ENCODE results near the gene AMOTL2.

AMOTL2 gene

GRCh38 chr3:134320749-134321148 lies 53.5 kb downstream of the AMOTL2 start:
- H3K36me3 ChIP-seq (ENCODE audit: control insufficient read depth, insufficient read depth, low read length), result no peaks in the 10 kb centered on the region
- H3K4me1 ChIP-seq (ENCODE audit: control insufficient read depth, insufficient read depth, low read length), result peaks cover 2% of the 10 kb centered on the region
- no peak overlapping the region for H3K9ac ChIP-seq (ENCODE audit: low read length)
- no peak overlapping the region for H3K4me3 ChIP-seq (ENCODE audit: low read length)
- no peaks in the 10 kb centered on the region for H3K27me3 ChIP-seq (ENCODE audit: control insufficient read depth, insufficient read depth, low read length)
- H3K27ac ChIP-seq (ENCODE audit: low read depth, low read length), result no peak overlapping the region

- Histone ChIP-seq H3K27me3 (ENCODE audit: control insufficient read depth, insufficient read depth, low read length) (no peaks in the 10 kb centered on the region), H3K36me3 (ENCODE audit: control insufficient read depth, insufficient read depth, low read length) (no peaks in the 10 kb centered on the region), H3K9ac (ENCODE audit: low read length) (no peak overlapping the region), H3K4me3 (ENCODE audit: low read length) (no peak overlapping the region), H3K27ac (ENCODE audit: low read depth, low read length) (no peak overlapping the region), H3K4me1 (ENCODE audit: control insufficient read depth, insufficient read depth, low read length) (peaks cover 5% of the 10 kb centered on the region)
Observed at GRCh38 chr3:134319931-134320330, 54.3 kb downstream of the AMOTL2 start.

GRCh38 chr3:134318166-134318565 lies 56.1 kb downstream of the AMOTL2 start:
- H3K36me3 ChIP-seq (ENCODE audit: control insufficient read depth, insufficient read depth, low read length), result no peaks in the 10 kb centered on the region
- no peak overlapping the region for H3K9ac ChIP-seq (ENCODE audit: low read length)
- peaks cover 17% of the 10 kb centered on the region for H3K4me1 ChIP-seq (ENCODE audit: control insufficient read depth, insufficient read depth, low read length)
- no peak overlapping the region for H3K4me3 ChIP-seq (ENCODE audit: low read length)
- no peaks in the 10 kb centered on the region for H3K27me3 ChIP-seq (ENCODE audit: control insufficient read depth, insufficient read depth, low read length)
- no peak overlapping the region for H3K27ac ChIP-seq (ENCODE audit: low read depth, low read length)

- Histone ChIP-seq H3K4me1 (ENCODE audit: control insufficient read depth, insufficient read depth, low read length) (peaks cover 17% of the 10 kb centered on the region), H3K4me3 (ENCODE audit: low read length) (no peak overlapping the region), H3K27me3 (ENCODE audit: control insufficient read depth, insufficient read depth, low read length) (no peaks in the 10 kb centered on the region), H3K9ac (ENCODE audit: low read length) (no peak overlapping the region), H3K27ac (ENCODE audit: low read depth, low read length) (no peak overlapping the region), H3K36me3 (ENCODE audit: control insufficient read depth, insufficient read depth, low read length) (no peaks in the 10 kb centered on the region)
Observed at GRCh38 chr3:134317106-134317947, 56.9 kb downstream of the AMOTL2 start.

- H3K27ac ChIP-seq (ENCODE audit: low read depth, low read length), result peak overlapping the region; percentile 30
- peaks cover 17% of the 10 kb centered on the region for H3K4me1 ChIP-seq (ENCODE audit: control insufficient read depth, insufficient read depth, low read length)
- no peaks in the 10 kb centered on the region for H3K27me3 ChIP-seq (ENCODE audit: control insufficient read depth, insufficient read depth, low read length)
- H3K9ac ChIP-seq (ENCODE audit: low read length), result no peak overlapping the region
- H3K4me3 ChIP-seq (ENCODE audit: low read length), result no peak overlapping the region
- no peaks in the 10 kb centered on the region for H3K36me3 ChIP-seq (ENCODE audit: control insufficient read depth, insufficient read depth, low read length)
Observed at GRCh38 chr3:134315286-134316106, 58.8 kb downstream of the AMOTL2 start.

- Histone ChIP-seq H3K36me3 (ENCODE audit: control insufficient read depth, insufficient read depth, low read length) (no peaks in the 10 kb centered on the region), H3K27me3 (ENCODE audit: control insufficient read depth, insufficient read depth, low read length) (no peaks in the 10 kb centered on the region), H3K4me1 (ENCODE audit: control insufficient read depth, insufficient read depth, low read length) (peaks cover 17% of the 10 kb centered on the region), H3K4me3 (ENCODE audit: low read length) (no peak overlapping the region), H3K9ac (ENCODE audit: low read length) (no peak overlapping the region), H3K27ac (ENCODE audit: low read depth, low read length) (peak overlapping the region; percentile 30)
Observed at GRCh38 chr3:134314588-134315285, 59.5 kb downstream of the AMOTL2 start.

GRCh38 chr3:134313847-134314587 lies 60.2 kb downstream of the AMOTL2 start:
- peak overlapping the region; percentile 64 for H3K27ac ChIP-seq (ENCODE audit: low read depth, low read length)
- peak overlapping the region; percentile 2 for H3K9ac ChIP-seq (ENCODE audit: low read length)
- H3K36me3 ChIP-seq (ENCODE audit: control insufficient read depth, insufficient read depth, low read length), result no peaks in the 10 kb centered on the region
- H3K27me3 ChIP-seq (ENCODE audit: control insufficient read depth, insufficient read depth, low read length), result no peaks in the 10 kb centered on the region
- peak overlapping the region; percentile 34 for H3K4me3 ChIP-seq (ENCODE audit: low read length)
- H3K4me1 ChIP-seq (ENCODE audit: control insufficient read depth, insufficient read depth, low read length), result peaks cover 17% of the 10 kb centered on the region

- peaks cover 24% of the 10 kb centered on the region for H3K4me1 ChIP-seq (ENCODE audit: control insufficient read depth, insufficient read depth, low read length)
- H3K27me3 ChIP-seq (ENCODE audit: control insufficient read depth, insufficient read depth, low read length), result no peaks in the 10 kb centered on the region
- H3K36me3 ChIP-seq (ENCODE audit: control insufficient read depth, insufficient read depth, low read length), result no peaks in the 10 kb centered on the region
- H3K27ac ChIP-seq (ENCODE audit: low read depth, low read length), result peak overlapping the region; percentile 64
- peak overlapping the region; percentile 45 for H3K4me3 ChIP-seq (ENCODE audit: low read length)
- peak overlapping the region; percentile 2 for H3K9ac ChIP-seq (ENCODE audit: low read length)
Observed at GRCh38 chr3:134312873-134313846, 61.1 kb downstream of the AMOTL2 start.

- Histone ChIP-seq H3K4me1 (ENCODE audit: control insufficient read depth, insufficient read depth, low read length) (peaks cover 26% of the 10 kb centered on the region), H3K36me3 (ENCODE audit: control insufficient read depth, insufficient read depth, low read length) (no peaks in the 10 kb centered on the region), H3K27me3 (ENCODE audit: control insufficient read depth, insufficient read depth, low read length) (no peaks in the 10 kb centered on the region), H3K4me3 (ENCODE audit: low read length) (peak overlapping the region; percentile 45), H3K27ac (ENCODE audit: low read depth, low read length) (peak overlapping the region; percentile 58), H3K9ac (ENCODE audit: low read length) (no peak overlapping the region)
Observed at GRCh38 chr3:134312072-134312872, 62.0 kb downstream of the AMOTL2 start.

- Histone ChIP-seq H3K36me3 (ENCODE audit: control insufficient read depth, insufficient read depth, low read length) (no peaks in the 10 kb centered on the region), H3K27ac (ENCODE audit: low read depth, low read length) (no peak overlapping the region), H3K4me1 (ENCODE audit: control insufficient read depth, insufficient read depth, low read length) (peaks cover 26% of the 10 kb centered on the region), H3K4me3 (ENCODE audit: low read length) (no peak overlapping the region), H3K9ac (ENCODE audit: low read length) (no peak overlapping the region), H3K27me3 (ENCODE audit: control insufficient read depth, insufficient read depth, low read length) (no peaks in the 10 kb centered on the region)
Observed at GRCh38 chr3:134311693-134312071, 62.6 kb downstream of the AMOTL2 start.

Measured in rectal smooth muscle tissue (tissue), 1 donor.